GM12892 (cell line): ENCODE data around the gene SMIM30.

Experiments used
- DNase-seq: peaks from one replicate; pipeline ENCODE4 v3.0.0; 2011; ENCODE audit not compliant: insufficient read length
- FAIRE-seq: peaks from 2 replicates; lab custom pipeline; 2011; peaks lifted over from hg19 to GRCh38; lab: Jason Lieb, UNC
- POLR2A ChIP-seq: IDR thresholded peaks from 2 replicates; pipeline ENCODE4 v1.6.1; 2011; ENCODE audit warnings: low read depth, low read length, control low read depth
- POLR2AphosphoS5 ChIP-seq: IDR thresholded peaks from 2 replicates; pipeline ENCODE4 v1.6.1; 2011; ENCODE audit warnings: low read depth, low read length, control low read depth
- TAF1 ChIP-seq: IDR thresholded peaks from 2 replicates; pipeline ENCODE4 v1.6.1; 2011; ENCODE audit warnings: low read depth, mild to moderate bottlenecking, control low read depth, low read length, borderline replicate concordance

Gene SMIM30

GRCh38 chr7:113094517-113095249 is 23.7 kb downstream of the SMIM30 start:
- FAIRE-seq (no peak), DNase-seq (no peak)
- TF ChIP-seq POLR2A (no peak), POLR2AphosphoS5 (no peak), TAF1 (no peak)

DNA sequence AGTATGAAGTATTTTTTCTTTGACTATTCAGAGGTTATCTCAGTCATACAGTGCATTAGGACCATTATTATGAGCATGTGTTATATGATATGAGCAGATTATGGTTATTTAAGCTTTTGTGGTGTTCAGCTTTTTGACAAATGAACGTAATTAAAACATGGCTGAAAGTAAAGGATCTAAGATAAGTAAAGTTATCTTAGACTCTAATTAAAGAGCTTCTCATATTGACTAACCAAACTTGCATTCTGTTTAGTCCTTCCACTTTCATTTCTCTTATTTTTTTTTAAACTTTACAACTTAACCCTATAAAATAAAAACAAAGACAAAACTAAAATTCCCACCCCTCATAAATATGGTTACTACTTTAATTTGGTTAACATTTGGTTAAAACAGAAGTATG is 24.8 kb downstream of the SMIM30 start:
- FAIRE-seq (no peak), DNase-seq (no peak)
- no peak for TF ChIP-seq POLR2AphosphoS5
- no peak for TF ChIP-seq POLR2A
- no peak for TF ChIP-seq TAF1

GRCh38 chr7:113092762-113093161 is 25.6 kb downstream of the SMIM30 start:
- TF ChIP-seq POLR2A = no peak
- TF ChIP-seq POLR2AphosphoS5 = no peak
- TF ChIP-seq TAF1 = no peak

DNA sequence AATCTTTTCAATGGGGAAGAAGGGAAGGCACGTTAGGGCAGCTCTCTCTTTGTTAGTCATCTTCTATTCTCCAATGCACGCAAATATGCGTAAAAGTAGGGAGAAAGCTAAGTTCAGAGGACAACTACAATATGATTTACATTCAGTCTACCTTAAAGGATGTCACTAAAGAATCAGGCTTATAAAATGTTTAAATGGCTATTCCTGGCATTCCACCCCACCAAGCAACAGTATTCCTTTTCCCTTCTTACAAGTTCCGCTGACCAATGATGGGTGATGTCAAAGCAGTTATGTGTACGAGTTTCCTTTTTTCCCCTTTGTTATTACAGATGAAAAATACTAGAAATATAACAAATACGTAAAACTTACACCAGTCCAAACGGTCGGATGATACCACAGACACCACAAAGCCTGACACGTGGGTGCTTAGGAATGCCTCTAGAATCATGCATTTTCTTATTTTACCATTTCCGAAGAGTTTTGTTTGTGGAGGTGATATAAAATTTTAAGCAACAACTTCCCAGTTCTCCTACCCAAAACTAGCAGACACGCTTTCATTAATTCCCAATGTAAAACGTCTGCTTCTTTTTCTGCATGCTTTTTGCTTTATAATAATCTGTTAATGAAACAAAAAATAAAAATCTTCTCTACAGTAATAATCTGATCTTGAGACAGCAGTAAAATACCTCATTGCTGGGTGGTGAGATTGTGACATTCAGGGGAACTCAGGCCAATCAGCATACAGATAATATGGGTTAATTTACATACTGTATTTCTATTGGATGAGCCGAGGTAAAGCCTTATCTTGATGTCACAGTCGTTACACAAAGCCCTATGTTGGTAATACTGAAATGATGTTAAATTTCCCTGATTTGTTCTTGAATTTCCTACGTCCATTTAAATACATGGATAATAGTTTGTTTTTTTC is 31.0 kb downstream of the SMIM30 start:
- TF ChIP-seq POLR2AphosphoS5 = no peak
- TF ChIP-seq TAF1 = no peak
- no peak for TF ChIP-seq POLR2A
- FAIRE-seq (no peak), DNase-seq (no peak)

More at GRCh38 chr7:113092762-113093161, 25.6 kb downstream of the SMIM30 start:
- no peak for DNase-seq
- no peak for FAIRE-seq

GRCh38 chr7:113086431-113086888 is 31.9 kb downstream of the SMIM30 start, which contains the start of gene GPR85:
Gene GPR85, minus strand, starts transcription at chr7:113086827. Its CDS starts 2,106 bp downstream, at chr7:113084721.
- FAIRE-seq = no peak
- peak; percentile 33 for DNase-seq
- no peak for TF ChIP-seq POLR2A
- TF ChIP-seq POLR2AphosphoS5 = no peak
- TF ChIP-seq TAF1 = no peak

GRCh38 chr7:113085781-113086390 is 32.5 kb downstream of the SMIM30 start:
- FAIRE-seq = no peak
- TF ChIP-seq POLR2A (no peak), TAF1 (no peak), POLR2AphosphoS5 (no peak)
- no peak for DNase-seq

- FAIRE-seq (no peak), DNase-seq (no peak)
- no peak for TF ChIP-seq POLR2A
- no peak for TF ChIP-seq POLR2AphosphoS5
- TF ChIP-seq TAF1 = no peak
Measured at GRCh38 chr7:113084496-113085172, 33.7 kb downstream of the SMIM30 start.

- TF ChIP-seq TAF1 (no peak), POLR2A (no peak), POLR2AphosphoS5 (no peak)
- FAIRE-seq = no peak
Measured at GRCh38 chr7:113083816-113084495, 34.4 kb downstream of the SMIM30 start.

GRCh38 chr7:113083132-113083815 is 35.1 kb downstream of the SMIM30 start:
- no peak for FAIRE-seq
- DNase-seq = no peak
- TF ChIP-seq POLR2AphosphoS5 = no peak
- no peak for TF ChIP-seq TAF1
- TF ChIP-seq POLR2A = no peak

More at GRCh38 chr7:113083816-113084495, 34.4 kb downstream of the SMIM30 start:
- no peak for DNase-seq
